ENCODE results near the gene IFITM5.
"Not testable (repeated sequence)": the region's sequence is repeated elsewhere in the genome, so short reads cannot be mapped to it uniquely, and the experiment has no call there.

IFITM5 gene

DNA sequence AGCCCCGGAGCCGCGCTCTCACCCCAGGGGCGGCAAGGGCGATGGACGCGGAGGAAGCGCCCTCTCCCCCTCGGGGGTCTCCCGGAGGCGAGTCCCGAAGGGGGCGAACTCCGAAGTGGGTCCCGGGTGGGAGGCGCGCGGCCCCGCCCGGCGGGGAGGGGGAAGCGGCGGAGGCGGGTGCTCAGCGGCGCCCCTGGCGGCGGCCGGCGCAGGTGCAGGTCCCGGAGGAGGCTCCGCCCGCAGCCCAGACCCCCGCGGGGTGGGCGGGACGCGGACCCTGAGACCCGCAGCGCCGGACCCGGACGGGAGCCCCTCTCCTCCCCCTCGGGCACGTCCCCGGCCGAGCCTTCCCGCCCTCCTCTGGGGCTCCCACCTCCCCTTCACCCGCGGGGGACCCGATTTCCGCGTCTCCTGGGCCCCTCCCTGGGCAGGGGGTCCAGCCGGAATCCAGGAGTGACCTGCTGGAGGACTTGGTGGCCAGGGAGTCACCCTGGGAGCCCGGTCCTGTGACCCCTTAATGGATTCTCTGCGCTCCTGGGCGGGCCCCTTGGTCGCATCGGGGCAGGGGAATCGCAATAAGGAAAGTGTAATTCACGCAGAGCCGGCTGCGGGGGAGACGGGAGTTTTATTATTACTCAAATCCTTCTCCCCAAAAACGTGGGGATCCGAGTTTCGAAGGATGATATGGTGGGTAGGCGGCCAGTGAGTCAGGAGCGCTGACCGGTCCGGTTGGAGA is 11.9 kb upstream of the IFITM5 start:
- DNase-seq, result not testable (repeated sequence)

DNA sequence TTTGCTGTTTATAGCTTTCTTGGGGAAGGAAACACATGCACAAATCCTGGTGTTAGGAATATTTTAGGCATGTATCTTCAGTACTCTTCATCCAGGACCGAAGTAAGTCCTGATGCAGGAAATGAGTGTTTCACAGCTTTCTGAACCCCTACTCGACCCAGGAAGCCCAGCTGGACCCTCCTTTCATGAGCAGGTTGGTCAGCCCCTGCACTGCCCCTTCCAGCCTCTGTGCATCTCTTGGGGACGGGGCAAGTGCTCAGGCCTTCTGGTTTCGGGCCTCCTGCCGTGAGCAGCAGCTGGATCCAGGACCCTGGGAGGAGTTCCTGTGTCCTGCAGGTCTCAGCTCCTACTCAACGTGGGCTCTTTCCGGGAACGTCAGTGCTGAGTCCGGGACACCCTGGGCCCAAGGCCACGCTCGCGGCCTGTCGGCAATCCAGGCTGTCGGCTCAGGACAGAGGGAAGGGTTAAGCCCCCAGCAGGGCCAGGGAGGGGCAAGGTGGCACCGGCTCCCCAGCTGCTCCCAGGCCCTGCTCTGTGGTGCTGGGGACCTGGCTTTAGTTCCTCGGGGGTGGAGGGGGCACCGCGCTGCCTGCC is 10.8 kb upstream of the IFITM5 start:
- not testable (repeated sequence) for DNase-seq

DNA sequence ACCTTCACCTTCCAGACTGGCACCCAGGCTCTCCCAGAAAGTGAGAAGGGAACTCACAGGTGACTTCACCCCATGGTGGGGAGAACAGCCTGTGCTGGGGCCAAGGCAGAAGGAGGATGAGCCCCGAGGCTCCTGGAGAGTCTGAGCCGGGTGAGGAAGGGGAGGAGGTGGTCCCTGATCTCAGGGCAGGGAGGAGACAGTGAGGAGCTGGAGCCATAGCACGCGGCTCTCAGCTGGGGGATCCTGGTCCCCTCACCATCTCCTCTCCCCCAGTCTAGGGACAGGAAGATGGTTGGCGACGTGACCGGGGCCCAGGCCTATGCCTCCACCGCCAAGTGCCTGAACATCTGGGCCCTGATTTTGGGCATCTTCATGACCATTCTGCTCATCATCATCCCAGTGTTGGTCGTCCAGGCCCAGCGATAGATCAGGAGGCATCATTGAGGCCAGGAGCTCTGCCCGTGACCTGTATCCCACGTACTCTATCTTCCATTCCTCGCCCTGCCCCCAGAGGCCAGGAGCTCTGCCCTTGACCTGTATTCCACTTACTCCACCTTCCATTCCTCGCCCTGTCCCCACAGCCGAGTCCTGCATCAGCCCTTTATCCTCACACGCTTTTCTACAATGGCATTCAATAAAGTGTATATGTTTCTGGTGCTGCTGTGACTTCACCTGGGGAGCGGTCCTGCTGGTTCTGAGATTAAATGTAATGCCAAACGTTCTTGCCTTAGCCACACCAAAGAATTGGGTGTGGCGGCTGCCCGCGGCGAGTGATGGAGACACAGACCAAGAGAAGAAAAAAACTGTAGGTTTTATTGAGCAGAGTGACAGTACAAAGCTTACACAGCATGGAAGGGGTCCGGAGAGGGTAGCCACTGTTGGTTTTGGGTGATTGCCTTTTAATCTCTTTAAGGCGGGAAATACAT is 9.7 kb upstream of the IFITM5 start:
- not testable (repeated sequence) for DNase-seq

DNA sequence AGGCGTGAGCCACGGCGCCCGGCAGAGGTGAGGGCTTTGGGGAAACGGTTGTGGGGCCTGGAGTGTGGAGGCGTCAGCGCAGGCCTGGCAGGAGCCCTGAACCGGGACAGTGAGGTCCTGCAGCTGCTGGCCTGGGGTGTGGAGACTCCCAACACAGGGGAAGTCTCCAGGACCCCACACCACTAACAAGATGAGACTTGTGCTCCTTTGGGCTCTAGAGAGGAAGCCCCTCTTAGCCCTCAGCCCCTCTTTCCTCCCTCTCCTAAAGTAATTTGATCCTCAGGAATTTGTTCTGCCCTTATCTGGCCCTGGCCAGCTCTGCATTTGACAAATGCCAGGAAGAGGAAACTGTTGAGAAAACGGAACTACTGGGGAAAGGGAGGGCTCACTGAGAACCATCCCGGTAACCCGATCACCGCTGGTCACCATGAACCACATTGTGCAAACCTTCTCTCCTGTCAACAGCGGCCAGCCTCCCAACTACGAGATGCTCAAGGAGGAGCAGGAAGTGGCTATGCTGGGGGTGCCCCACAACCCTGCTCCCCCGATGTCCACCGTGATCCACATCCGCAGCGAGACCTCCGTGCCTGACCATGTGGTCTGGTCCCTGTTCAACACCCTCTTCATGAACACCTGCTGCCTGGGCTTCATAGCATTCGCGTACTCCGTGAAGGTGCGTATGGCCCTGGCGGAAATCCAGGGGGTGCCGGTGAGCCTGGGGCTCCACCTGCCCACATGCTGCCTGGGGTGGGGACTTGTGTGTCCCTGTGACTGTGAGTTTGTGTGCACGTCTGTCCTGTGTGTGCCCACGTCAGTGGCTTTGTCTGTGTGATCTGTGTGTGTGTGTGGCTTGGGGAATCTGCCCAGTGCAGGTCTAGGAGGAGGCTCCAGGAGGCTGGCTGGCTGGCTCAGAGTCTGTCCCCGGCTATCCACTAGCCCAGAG is 8.7 kb upstream of the IFITM5 start, which contains the start of gene IFITM2:
IFITM2 (plus strand) TSS at position 51 of the 943 bp plus-strand sequence; CDS start at position 428, 377 bp downstream.
- not testable (repeated sequence) for DNase-seq

DNA sequence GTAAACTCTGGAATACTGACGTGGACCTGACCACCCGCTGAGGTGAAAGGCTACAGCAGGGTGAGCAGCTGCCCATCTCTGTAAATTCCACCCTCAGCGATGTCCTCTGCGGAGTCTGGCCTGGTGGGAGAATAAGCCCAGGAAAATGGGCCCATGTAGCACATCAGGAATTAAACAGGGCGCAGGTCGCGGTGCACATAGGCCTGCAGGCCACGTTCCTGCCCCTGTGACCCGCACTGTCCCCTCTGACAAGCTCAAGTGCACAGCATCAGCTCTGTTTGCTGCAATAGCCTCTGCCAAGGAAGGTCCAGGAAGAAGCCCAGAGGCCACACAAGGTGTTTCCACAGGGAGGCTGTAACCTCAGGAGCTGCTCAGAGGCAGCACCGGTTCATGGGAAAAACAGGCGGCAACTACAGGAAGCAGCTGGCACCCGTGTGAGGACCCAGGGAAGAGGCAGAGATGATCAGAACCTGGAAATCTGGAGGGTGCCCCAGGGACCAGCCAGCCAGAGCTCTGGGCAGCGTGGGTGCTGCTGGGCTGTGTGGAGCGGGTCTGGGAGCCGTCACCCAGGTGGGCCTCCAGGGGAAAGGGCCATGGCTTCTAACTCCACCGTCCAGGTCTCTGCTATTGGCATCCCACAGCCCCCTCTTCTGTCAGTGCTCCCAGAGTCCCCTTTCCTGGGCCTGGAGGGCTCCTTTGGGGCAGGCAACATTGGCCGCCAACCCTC is 7.5 kb upstream of the IFITM5 start:
- DNase-seq, result no peak

DNA sequence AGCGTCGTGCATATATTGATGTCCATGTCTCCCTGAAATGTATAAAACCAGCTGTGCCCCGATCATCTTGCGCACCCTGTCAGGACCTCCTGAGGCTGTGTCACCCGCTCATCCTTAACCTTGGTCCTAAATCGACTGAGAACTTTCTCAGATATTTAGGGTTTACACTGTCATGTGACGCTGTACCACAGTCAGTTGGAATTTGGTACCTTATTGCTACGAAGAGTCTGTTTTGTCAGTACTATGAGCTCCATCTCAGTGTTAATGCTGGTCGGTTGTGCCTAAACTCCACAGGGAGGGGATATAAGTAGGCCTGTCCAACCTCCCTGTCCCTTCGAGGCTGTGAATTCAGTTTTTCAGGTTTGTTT is 6.5 kb upstream of the IFITM5 start:
- no peak for DNase-seq

DNA sequence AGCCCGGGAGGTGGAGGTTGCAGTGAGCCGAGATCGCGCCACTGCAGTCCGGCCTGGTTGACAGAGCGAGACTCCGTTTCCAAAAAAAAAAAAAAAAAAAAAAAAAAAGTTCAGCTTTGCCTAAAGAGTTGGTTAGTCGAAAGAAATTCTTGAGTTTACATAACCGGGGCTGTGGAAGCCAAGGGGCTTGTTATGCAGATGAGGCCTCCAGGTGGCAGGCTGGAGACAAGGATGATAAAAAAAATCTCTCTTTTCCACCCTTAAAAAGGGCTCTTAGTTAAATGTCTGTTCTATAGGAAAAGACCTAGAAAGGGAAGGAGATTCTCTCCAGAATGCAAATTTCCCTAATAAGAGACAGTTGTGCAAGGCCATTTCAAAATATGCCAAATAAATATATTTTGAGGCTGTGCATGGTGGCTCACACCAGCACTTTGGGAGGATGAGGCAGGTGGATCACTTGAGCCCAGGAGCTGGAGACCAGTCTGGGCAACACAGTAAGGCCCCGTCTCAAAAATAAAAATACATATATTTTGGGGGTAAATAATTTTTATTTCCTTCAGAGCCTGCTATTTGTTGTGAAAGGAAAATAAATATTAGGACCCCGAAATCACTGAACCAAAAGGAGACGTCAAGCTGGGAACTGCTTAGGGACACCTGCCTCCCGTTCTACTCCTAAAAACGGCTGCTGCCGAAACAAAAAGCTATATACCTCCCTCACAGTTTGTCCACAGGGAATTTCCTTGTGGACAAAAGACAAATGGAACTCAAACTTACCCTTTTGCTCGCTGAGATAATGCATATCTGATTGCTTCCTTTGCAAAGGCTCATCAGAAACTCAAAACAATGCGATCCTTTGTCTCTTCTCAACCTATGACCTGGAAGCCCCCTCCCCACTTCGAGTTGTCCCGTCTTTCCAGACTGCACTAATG is 5.9 kb upstream of the IFITM5 start:
- peak; percentile 65 for DNase-seq

DNA sequence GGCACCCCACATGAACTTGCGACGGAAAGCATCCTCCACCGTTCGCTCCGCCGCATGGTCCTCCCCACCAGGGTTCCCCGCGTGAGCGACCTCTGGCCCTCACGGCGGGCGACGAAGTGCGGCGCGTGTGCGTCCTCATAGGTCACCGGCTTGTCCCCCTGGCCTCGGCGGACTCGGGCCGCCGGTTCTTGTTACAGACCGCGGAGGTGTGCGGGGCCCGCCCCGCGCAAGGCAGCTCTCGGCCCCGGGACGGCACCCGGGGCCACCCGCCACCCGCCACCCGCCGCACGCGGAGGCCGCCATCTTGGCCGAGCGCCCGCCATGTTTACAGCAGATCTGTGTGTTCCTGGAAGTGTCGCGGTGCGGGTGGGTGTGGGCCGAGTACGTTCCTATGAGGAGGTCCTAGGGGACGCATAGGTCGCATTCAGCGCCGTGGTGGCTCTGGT is 4.8 kb upstream of the IFITM5 start:
- no peak for DNase-seq

DNA sequence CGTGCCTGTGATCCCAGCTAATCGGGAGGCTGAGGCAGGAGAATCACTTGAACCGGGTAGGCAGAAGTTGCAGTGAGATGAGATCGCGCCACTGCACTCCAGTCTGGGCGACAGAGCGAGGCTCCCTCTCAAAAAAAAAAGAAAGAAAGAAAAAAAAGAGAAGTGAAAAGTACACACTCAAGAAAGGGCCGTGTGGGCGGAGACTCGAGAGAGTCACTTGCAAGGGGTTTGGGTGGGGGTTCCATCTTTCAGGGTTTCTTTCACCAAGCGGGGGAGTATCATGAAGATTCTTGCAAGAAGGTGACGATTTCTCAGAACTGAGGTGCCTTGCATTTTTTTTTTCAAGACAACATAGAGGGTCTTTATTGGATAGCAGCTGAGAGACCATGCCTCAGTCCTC is 4.0 kb upstream of the IFITM5 start:
- DNase-seq, result no peak

DNA sequence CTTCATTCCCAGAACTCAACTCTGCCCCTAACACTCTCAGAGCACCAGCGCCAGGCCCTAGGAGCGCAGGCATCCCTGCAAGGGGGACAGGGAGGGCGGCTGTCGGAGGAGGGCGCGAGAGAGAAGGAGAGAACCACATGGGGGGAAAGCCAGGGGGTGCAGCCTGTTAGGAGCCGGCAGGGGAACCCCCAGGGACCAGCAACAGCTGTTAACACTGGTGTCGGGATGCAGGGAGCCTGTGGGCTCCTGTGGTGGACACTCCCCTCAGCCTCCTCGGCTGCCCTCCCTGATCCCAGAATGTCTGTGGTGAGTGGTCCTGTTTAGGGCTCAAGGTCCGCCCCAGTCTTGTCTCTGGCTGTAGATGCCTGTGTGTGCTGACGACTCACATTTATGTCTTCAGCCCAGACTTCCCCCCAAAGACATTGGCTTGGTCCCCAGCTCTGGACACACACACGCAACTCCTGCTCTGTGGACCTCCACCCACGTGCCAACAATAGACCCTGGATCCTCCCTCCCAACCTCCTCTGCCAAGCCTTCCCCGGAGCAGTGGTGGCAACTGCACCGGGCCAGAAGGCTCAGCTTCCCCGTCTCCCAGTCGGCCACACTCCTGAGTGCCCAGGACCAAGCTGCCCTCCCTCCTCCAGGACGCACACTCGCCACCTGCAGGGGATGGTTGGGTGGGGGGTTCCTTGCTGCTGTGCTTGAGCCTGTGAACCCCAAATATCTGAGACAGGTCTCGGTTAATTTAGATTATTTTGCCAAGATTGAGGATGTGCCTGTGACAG is 817 bp upstream of the IFITM5 start:
- no peak for DNase-seq

DNA sequence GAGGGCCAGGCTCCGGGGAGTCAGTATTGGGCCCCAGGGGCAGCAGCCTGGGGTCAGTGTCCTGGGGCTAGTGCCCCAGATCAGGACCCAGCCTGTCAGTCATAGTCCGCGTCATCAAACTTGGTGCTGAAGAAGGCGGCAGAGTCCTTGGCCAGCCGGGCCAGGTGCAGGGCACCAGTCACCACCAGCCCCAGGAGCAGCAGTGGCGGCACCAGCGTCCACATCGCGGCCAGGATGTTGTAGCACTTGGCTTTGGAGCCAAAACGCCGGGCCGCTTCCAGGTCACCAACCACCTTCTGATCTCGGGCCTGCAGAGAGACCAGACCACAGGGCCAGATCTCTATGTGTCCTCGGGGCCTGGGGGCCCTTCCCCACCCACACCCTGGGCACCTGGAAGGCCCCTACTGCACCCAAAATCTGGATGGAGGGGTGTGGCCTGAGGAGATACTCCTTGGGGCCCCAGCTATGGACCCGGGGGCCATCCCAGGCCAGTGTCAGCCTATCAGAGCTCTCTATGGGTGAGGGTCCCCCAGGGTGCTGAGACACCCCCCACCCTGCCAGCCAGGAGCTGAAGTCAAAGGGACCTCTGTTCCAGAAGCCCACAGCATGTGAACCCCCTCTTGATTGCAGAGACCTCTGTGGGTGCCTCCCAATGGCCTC is 790 bp downstream of the IFITM5 start:
- DNase-seq, result peak; percentile 9

DNA sequence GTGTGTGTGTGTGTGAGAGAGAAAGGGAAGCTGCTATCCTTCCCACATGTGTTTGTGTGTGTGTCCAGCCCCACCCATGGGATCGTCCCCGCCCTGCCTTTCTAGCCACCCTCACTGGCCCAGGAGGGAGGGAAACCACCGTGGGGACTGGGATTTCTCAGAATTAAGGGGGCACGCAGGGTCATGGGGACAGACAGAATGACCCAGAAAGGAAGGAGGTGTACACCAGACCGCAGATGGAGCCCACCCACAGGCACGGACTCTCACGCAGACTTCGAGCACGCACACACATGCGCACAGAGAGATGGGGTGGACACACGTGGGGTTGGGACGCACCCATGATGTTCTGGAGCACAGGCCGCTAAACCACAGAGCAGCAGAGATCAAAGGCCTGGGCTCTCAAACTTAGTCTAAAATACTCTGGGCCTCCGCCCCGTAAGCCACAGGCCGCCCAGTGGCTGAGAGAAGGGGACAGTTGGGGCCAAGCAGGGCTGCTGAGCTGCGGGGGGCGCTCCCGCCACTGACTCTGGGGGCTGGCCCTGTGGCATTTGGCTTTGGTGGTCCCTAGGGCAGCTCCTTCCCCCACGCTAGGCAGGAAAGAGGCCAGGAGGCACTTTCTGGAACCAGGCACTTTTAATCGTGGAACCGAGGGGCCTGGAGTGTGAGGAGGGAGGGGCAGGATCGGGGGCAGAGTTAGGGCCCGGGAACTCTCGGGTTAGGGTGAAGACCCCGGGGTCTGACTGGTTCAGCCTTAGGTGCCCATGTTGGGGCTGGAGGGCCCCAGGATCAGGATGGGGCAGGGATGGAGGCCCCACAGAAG is 1.5 kb downstream of the IFITM5 start:
- peak; percentile 15 for DNase-seq

DNA sequence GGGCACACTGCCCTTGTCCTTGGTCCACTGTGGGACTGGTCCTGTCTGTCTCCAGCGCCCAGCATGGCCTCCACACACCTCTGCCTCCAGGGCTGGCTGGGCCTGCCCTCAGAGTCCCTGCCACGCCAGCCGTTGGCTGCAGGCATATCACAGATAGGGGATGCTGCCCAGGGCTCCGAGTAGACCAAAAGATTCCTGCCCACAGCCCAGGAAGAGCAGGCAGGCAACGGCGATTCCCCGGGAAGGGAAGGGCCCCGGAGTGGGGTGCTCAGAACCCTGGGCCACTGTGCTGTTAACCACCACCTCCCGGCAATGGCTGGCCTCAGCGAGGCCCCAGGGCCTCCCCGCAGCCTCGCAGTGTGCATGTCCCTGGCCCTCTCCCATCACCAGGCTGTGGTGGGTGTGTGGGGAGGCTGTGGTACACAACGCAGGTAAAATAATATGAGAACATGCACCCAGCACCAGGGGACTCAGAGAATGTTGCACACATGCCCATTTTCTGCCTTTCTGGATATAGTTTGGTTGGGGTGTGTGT is 2.2 kb downstream of the IFITM5 start:
- DNase-seq, result peak; percentile 10

DNA sequence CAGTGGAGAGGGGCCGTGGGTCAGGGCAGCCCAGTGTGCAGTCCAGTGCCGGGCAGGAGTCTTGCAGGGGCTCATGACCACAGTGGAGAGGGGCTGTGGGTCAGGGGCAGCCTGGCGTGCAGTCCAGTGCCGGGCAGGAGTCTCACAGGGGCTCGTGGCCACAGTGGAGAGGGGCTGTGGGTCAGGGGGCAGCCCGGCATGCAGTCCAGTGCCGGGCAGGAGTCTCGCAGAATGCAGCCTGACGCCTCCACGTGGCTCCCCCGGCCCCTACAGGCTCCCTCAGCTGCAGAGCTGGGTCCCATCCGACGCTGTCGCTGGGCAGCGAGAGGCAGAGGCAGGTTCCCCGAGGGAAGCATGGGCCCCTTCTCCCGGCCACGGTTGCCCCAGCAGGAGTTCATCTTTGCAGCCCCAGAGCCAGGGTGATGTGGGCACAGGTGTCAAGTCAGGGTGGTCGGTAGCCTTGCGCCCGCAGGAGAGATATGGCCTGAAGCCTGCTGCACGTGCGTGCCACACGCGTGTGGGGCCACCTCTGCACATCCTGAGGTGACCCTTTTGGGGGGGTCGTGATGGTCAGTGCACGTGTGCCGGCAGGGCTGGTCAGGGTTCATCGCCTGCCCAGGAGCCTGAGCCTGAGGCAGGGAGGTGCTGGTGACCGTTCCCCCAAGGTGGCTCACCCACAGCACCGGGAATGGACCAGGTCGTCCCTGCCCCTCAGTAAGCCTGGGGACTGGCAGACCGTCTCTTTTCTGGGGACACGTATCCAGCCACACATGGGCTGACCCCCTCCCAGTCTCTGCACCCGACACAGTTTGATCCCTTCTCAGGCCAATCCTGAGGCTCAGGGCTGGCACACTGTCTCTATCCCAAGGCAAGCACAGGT is 2.9 kb downstream of the IFITM5 start:
- DNase-seq, result peak; percentile 8

DNA sequence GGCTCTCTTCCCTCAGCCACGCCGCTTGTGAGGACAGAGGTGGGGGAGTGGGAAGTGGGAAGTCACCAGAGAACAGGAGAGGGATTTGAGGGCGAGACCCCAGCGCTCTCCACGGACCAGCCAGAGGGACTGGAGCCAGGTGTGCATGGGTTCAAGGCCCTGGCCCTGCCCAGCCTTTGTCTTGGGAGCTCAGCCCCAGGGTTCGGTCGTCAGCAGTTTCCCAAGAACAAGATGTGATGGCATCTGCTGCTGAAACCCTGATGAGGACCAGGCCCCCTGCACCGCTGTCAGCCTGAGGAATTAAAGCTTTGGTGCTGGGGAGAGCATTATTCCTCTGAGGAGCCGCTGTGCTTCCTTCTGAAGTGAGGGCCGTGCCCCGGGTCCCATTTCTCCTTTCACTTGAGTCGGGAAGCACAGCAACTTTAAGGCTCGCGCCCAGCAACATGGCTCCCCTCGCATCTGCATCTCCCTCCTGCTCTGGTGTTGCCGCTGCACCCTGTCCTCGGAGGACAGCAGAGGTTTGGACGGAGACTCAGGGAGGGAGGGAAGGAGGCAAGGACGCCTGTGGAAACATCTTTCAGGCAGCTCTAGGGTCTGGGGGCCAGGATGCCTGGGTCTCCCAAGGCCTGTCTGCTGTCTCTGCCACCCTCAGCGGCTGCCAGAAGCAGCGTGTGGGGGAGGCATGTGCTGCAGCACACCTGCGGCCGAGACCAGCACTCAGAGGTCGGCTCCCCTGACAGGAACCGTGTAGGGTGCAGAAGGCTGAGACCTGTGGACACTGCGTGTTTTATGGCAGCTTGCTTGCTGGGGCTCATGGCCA is 3.8 kb downstream of the IFITM5 start:
- peak; percentile 10 for DNase-seq

DNA sequence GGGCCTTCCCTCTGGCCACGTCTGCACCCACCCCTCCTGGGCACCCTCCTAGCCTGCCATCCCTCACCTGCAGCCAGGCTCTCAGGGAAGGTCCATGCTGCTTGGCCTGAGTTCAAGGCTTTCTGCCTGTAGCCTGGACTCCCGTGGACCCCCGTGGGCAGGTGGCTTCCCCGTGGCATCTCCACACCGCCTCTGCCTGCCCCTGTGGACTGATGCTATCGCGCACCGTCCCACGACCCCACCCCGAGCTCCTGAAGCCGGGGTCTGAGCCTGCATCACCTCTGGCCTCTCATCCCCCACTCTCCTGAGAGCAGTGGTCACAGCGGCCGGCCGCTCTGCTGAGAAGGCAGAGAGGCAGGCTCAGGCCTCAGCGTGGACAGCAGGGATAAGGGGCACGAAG is 4.5 kb downstream of the IFITM5 start:
- DNase-seq, result peak; percentile 8

Data from activated naive CD4-positive, alpha-beta T cell treated with anti-CD3 and anti-CD28 coated beads, Interleukin-2, amount 50 U/mL, for 16 hours (primary cell).